HG03280 (cell line): Measurements from ENCODE around the gene MMP15.
"Not testable (repeated sequence)": the region's sequence is repeated elsewhere in the genome, so short reads cannot be mapped to it uniquely, and the experiment has no call there.

Source experiments
- ATAC-seq: cut with Tn5 transposase; IDR thresholded peaks from one replicate; pipeline ENCODE4 v1.9.1; 2021; ENCODE audit warnings: mild to moderate bottlenecking, moderate library complexity; ENCODE audit not compliant: unreplicated experiment

The MMP15 gene

DNA sequence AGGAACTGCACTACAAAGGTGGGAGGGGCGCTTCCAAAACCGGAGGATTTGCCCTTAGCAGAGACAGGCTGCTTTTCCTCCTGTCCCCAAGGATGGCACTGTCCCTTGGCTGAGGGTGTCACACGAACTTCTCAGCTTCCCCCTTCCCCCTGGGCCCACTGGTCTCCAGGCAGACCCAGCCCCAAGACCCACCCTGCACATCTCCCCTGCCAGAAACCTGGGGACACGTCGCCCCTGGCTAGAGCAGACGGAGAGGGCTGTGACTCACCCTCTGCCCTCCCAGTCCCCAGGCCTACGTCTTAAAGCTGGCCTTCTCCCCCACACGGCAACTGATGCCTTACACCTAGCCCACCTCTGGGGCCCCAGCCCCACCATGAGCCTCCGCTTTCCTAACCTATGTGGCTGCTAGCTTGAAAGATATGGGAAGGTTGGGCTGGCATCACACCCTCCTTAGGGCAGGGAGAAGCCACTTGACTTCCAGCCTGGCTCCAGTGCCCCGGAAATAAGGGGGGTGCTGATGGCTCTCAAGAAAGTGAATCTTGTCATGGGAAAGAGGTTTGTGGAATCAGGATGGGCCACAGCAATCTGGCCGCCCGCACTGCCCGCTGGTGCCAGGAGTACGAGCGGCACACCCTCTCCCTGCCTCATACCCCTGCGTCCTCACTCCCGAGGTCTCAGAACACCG lies 29.7 kb upstream of the MMP15 start:
- no peak for ATAC-seq

DNA sequence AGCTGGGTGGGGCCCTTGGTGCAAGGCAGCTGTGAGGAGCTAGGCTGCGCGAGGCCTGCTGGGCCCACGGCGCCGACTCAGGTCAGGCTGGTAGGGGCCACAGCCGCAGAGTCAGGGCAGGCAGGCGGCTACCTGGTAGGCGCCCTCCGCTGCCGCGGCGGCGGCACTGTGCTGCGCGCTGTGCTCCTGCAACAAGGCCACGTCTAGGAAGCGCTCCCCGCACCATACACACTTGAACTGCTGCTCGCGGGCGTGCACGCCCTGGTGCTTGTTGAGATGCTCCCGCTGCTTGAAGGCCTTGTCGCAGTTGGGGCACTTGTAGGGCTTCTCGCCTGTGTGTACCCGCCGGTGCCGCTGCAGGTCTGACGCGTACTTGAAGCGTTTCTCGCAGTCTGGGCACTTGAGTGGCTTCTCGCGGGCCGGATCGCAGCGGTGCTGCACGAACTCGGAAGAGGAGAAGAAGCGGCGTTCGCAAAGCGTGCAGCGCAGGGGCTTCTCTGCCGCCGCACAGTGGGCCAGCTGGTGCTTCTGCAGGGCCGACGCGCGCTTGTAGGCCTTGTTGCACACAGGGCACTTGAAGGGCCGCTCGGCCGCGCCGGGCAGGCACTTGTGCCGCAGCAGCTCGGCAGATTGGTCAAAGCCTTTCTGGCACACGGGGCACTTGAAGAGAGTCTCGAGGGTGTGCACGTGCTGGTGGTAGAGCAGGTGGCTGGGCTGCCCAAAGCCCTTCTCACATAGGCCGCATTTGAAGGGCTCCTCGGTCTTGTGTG lies 29.0 kb upstream of the MMP15 start:
- no peak for ATAC-seq

DNA sequence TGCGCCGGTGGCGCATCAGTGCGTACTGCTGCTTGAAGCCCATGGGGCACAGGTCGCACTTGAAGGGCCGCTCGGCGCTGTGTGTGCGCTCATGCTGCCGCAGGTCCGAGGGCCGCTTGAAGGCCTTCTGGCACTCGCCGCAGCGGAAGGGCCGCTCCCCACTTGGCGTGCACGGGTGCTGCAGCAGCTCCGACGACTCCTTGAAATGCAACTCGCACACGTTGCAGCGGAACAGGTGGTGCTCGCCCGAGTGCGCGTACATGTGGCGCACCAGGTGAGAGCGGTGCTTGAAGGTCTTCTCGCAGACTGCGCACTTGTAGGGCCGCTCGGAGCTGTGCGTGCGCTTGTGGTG lies 28.4 kb upstream of the MMP15 start:
- no peak for ATAC-seq

DNA sequence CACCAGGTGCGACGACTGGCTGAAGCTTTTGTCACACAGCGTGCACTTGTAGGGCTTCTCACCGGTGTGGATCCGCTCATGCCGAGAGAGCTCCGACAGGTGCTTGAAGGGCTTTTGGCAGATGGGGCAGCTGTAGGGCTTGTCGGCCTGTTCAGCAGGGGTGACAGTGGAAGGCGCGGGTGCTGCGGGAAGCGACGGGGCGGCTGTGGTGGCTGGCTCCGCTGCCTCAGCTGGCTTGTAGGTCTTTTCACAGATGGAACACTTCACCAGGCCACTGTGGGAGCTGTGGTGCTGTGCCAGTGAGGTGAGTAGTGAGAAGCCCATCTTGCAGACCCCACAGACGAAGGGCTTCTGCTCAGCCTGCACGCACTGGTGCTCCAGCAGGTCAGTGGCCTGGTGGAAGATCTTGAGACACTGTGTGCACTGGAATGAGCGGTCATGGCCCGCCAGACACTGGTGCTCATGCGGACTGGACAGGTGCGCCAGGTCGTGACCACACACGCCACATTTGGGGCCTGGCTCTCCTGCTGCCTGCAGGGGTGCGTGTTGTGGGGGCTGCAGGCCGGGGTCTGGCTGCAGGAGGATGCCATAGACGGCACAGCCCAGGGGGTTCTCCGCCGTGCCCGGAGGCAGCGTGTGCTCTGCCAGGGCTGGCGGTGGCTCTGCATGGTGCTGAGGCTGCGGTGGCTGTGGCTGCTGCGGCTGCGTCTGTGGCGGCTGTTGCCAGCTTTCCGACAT lies 27.9 kb upstream of the MMP15 start:
- no peak for ATAC-seq

DNA sequence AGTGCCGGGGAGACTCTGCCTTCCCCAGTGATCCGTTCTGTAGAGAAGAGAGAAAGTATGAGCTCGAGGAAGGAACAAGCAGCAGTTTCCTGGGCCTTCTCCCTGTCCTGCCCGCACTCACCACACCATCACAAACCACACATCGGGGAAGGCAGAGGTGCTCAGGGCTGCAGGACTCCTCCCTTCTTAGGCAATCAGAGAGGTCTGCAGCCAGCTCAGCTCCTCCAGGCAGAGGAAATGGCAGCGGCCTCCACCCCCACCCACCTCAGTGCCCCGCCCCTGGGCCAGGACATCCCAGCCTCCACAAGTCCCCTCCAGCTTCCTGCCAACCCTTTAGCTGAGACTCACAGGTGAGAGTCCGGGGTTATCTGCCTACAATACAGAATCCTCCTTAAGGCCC lies 27.1 kb upstream of the MMP15 start:
- ATAC-seq, result no peak

DNA sequence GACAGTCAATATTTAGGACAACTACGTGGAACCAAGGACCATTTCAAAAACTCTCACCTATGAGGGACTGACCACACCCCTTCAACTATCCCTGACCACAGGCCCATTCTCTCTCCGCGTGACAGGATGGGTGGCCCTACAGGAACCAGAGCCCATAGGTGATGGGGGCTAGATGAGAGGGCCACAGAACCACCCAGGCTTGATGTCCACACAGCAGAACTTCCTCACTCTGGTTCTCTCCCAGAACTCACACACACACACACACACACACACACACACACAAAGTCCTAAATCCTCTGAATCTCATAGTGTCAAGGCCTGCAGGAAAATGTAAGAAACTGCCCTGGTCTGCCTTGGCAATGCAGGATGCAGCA lies 26.6 kb upstream of the MMP15 start:
- ATAC-seq, result no peak

DNA sequence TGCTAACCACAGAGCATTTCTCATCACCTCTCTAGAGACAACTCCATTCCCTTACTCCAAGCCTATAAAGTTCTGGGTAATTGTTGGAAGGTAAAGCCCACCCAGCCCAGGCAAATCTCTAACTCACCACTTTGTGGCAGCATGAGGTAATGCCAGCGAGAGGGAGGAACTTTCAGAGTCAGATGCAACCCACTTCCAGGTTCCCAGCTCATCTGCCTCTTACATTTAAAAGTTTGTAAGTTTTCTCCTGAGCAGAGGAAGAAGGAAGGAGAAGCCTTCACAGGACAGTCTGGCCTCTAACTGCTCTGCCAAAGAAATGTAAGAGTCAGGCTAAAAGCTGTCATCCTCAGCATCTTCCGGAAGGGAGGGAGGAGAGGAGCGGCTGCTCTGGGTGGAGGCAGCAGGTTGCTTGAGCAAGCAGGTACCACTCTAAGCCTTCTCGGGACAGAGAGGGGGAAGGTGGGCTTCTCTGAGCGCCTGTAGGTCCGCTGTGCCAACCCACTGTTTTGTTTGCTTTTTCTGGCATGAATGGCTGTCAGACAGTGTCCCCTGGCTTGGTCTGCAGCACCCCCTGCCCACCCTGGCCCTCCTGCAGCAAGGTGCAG lies 26.1 kb upstream of the MMP15 start:
- ATAC-seq, result no peak

DNA sequence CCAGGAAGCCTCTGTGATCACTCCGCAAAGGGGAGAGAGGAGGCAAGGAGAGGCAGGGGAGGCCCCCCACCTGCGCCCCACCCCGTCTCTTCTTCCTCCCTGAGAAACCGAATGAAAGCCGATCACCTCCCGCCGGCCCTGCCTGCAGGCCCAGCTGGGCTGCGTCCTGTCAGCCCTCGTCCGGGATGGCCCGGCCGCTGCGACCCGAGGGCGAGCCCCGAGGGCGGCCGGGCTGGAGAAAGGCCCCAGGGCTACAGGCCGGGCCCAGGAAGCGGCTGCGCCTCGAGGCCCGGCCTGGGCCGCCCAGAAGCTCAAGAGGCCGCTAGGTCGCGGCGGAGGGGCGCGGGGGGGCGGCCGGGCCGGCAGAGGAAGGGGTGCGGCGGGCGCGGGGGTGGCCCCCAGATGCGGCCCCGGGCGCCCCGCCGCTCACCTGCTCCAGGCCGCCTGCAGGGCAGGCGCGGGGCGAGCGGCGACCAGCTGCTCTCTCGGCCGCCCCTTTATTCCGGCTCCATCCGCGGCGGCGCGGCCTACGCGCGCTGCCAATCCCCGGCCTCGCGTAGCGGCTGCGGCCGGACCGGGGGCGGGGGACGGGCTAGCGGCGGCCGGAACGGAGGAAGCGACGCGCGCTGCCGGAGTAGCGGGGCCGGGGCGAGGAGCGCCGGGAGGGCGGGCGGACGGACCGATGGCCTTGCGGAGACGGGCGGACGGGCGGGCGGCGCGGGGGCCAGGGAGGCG lies 25.4 kb upstream of the MMP15 start, which contains the start of gene ZNF319:
Gene ZNF319 (minus strand): TSS at position 702 of the 735 bp plus-strand sequence. CDS start 2,407 bp downstream, outside the sequence.
- ATAC-seq, result peak; percentile 27

DNA sequence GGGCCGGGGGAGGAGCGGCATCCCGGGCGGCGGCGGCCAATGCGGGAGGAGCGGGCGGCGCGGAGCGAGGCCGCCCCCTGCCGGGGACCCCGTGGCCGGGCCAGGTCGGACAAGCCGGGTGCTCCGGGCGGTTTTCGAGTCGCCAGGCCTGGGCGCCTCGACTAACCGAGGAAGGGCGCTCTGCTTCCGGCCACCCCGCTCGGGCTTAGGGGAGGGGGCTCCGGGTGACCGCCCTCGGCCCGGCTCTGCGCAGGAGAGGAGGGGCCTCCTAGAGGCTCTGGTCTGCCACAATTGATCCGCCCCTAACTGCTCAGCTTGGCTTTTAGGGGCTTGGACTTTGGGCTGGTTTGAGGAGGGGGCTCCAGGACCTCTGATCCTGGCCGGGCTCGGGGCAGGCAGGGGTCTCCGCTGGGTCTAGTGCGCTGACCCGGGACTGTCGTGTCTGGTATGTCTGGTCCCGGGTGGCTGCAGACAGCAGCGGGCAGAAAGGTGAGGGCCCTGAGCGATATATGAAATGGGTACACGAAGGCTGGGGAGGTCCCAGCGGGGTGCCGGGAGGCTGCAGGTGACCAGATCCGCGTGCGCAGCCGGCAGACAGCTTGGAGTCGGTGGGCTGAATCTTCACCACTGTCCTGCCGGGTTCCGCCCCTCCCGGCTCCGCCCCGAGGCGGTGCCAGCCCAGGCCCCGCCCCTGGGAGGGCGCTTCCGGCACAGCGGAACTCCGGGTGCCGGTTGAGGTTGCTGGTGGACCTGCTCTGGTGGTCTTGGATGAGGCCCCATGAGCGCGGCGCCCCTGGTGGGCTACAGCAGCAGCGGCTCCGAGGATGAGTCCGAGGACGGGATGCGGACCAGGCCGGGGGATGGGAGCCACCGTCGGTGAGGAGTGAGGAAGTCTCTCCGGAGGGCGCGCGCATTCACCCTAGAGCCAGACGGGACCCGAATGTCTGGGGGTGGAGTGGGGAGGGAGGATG lies 24.6 kb upstream of the MMP15 start, which contains the start of gene USB1:
Gene USB1 (plus strand): TSS at position 702 of the 971 bp plus-strand sequence. CDS start 77 bp downstream, at position 779.
- peak; percentile 73 for ATAC-seq

DNA sequence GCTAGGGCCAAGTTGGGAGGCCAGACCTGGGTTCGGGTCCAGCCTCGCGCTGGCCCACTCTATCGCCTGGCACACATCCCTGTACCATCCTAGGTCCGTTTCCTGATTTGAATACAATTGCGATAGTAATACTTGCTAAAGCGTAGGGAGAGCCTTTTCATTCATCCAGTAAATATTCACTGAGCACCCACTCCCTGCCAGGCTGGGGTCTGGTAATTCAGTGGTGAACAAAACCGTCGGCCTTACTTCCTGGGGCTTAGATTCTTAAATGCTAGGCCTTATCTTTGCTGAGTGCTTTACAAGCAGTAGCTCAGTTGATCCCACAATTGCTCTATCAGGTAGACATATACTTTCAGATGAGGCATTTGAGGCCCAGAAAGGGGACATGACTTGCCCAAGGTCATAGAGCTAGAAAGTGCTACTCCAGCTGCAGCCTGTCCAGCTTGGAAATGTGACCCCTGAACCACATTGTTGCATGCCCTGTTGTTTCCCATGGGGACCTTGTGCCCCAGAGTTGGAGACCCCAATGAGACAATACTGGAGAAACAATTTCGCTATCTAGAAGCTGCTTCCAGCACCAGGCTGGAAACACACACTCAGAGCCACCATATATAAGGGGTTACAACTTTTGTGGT lies 23.7 kb upstream of the MMP15 start:
- ATAC-seq, result no peak

DNA sequence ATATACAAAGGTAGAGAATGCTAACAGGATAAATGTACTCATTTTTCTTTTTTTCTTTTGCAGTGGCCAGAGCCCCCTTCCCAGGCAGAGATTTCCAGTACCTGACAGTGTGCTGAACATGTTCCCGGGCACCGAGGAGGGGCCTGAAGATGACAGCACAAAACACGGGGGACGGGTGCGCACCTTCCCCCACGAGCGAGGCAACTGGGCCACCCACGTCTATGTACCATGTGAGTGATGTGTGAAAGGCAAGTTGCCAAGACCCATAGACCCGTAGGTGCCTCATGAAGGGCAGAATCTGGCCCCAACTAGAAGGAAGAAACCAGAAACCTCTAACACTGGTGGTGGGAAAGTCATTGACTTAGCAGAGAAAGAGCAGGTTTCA lies 23.1 kb upstream of the MMP15 start:
- ATAC-seq, result no peak

DNA sequence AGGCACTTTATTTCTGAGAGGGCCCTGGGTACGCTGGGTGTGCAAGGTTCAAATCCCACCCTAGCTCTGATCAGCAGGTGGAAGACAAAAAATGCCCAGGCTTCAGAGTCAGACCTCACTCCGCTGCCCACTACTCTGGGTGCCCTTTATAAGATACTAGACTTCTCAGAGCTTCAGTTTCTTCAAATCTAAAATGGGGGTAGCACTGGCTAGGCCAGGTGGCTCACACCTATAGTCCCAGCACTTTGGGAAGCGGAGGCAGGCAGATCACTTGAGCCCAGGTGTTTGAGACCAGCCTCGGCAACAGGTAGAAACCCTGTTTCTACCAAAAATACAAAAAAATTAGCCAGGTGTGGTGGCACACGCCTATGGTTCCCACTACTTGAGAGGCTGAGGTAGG lies 22.6 kb upstream of the MMP15 start:
- no peak for ATAC-seq

DNA sequence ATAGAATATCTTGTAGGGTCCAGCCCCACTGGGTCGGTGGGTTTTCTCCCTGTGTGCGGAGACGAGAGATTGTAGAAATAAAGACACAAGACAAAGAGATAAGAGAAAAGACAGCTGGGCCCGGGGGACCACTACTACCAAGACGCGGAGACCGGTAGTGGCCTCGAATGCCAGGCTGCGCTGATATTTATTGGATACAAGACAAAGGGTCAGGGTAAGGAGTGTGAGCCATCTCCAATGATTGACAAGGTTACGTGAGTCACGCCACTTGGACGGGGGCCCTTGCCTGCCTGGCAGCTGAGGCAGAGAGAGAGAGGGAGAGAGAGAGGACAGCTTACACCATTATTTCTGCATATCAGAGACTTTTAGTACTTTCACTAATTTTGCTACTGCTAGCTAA lies 20.8 kb upstream of the MMP15 start:
- not testable (repeated sequence) for ATAC-seq

DNA sequence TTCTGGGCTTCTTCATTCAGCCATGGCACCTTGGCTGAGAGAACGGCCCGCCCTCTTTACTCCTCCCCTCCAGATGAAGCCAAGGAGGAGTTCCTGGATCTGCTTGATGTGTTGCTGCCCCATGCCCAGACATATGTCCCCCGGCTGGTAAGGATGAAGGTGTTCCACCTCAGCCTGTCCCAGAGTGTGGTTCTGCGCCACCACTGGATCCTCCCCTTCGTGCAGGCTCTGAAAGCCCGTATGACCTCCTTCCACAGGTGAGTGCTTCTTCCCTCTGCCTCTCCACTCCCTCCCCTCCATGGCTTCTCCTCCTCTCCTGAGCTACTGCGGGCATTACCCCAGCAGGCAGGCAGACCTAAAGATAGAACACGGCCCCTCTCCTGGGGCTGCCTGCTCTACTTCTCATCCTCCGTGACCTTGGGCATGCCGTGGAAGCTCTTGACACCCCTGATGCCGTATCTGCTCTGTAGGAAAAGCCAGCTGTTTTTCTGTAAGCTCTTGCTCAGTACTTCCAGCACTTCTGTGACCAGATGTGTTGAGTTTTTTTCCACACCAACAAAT lies 15.6 kb upstream of the MMP15 start:
- ATAC-seq, result no peak

DNA sequence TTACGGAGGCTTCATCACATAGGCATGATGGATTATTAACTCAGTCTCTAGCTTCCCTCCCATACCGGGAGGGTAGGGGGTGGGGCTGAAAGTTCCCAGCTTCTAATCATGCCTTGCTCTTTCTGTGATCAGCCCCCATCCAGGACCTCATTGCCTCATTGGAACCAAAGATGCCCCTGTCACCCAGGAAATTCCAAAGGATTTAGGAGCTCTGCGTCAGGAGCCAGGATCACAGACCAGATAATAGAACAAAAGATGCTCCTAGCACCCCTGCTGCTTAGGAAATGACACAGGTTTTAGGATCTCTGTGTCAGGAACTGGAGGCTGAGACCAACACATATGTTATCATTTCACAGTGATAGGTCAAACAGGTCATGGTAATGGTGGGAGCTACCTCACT lies 14.7 kb upstream of the MMP15 start:
- no peak for ATAC-seq

DNA sequence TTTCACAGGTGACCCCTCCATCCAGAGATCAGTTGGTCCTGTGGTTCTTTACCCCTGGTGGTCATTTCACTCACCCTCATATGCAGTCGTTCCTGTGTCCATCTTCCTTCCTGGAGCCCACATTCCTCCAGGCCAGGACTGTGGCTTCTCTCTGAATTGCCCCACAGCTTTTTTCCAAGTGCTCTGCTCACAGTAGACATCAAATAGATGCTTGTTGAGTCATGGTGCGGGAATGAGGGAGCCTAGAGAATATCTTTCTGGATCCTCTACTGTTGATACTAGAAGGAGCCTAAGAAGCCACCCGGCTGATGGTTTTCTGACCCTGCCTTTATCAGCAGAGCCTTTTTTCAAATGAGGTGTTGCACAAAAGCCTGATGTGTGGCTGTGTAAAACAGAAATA lies 13.9 kb upstream of the MMP15 start:
- ATAC-seq, result no peak

DNA sequence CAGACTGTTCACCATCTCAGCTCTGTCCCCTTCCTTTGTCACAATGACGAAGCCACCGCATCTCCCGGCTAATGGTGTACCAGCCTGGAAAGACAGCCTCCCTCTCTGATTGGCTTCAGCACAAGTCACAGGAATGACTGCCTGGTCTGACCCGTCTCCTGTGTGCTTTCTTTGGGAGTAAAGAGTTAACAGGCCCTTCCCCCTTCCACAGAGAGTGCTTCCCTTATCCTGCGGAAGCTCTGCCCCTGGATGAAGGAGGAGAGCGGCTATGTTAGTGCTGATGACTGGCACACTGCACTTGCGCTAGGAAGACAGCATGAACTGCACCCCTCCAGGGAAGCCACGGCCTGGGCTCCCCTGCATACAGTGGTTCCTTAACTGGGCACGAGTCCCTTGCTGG lies 13.1 kb upstream of the MMP15 start:
- ATAC-seq, result no peak

DNA sequence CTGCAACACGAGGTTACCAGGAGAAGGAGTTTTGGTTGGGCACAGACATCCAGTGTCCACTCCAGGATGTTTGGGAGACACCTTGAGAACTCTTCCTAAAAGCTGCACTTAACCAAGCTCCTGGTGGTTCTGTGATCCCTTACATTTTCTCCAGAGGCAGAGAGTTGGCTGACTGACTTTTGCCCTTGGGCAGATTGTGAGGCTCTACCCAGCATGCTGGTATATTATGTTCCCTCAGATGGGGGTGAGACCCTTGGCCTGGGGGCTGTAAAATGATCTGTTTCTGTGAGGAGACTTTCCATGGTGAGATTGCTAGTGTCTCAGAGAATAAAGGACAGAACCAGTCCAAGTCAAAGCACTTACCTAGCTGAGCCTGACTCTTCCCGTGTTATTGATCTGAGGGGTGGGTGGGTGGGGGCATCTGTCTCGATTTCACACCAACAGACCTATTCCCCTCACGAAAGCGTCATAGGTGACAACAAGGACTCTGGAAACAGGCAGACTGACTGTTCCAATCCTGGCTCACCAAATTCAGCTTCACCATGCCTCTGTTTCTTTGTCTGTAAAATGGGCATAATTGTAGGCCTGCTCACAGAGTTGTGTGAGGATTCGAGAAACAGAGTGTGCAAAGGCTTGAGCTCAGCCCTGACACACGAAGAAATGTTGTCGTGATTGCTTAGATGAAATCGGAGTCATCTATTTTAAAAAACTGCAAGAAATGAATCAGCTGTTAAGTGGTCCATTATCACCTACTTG lies 12.2 kb upstream of the MMP15 start:
- ATAC-seq, result no peak
